HT1080 (cell line): Measurements from ENCODE around the gene OR13H1. TPM values are rescaled to one million over a fixed set of nuclear protein-coding genes. Genes with fewer than 3 reads are reported as not detected.
"Not testable (repeated sequence)": the region's sequence is repeated elsewhere in the genome, so short reads cannot be mapped to it uniquely, and the experiment has no call there.

Source experiments
- DNase-seq: peaks from one replicate; pipeline ENCODE4 v3.0.0-alpha.2; 2015; ENCODE audit warnings: low read depth
- polyA plus RNA-seq, 2 experiments: library from polyadenylated mRNA; depleted of rRNA; stranded (reverse); fragments of >200 nt; gene quantifications; 2 replicates each; pipeline ENCODE4 v1.2.3, GENCODE V29; 2015
- total RNA-seq: library from RNA; depleted of rRNA; stranded (reverse); fragments of >200 nt; shearing (Covaris generic); gene quantifications from 2 replicates; pipeline ENCODE4 v1.2.3, GENCODE V29; 2014; rRNA removed

Gene OR13H1
- total RNA-seq = not detected in 2 replicates
- not detected in 2 replicates for polyA plus RNA-seq (2015; cell fraction: cytosol; rRNA removed)
- polyA plus RNA-seq (2015; cell fraction: nucleus; rRNA removed) = not detected in 2 replicates

GRCh38 chrX:131543774-131544173, at the start of gene OR13H1:
Gene OR13H1 (plus strand): TSS chrX:131544074. CDS start chrX:131544074, 0 bp downstream.
- no peak for DNase-seq

- DNase-seq = not testable (repeated sequence)
Observed at GRCh38 chrX:131501556-131501955, 42.3 kb upstream of the OR13H1 start.

GRCh38 chrX:131513159-131513914, 30.5 kb upstream of the OR13H1 start:
- no peak for DNase-seq

- no peak for DNase-seq
Observed at GRCh38 chrX:131521824-131522223, 22.1 kb upstream of the OR13H1 start.

GRCh38 chrX:131544218-131544617, 344 bp downstream of the OR13H1 start:
- DNase-seq = no peak

- DNase-seq = no peak
Observed at GRCh38 chrX:131549011-131549410, 5.1 kb downstream of the OR13H1 start.

GRCh38 chrX:131552453-131552852, 8.6 kb downstream of the OR13H1 start:
- not testable (repeated sequence) for DNase-seq

GRCh38 chrX:131558562-131558961, 14.7 kb downstream of the OR13H1 start:
- no peak for DNase-seq

GRCh38 chrX:131564553-131565229, 20.8 kb downstream of the OR13H1 start:
- DNase-seq = no peak

GRCh38 chrX:131565909-131566308, 22.0 kb downstream of the OR13H1 start:
- DNase-seq = no peak

- DNase-seq = peak; percentile 42
Observed at GRCh38 chrX:131571348-131571747, 27.5 kb downstream of the OR13H1 start.

- peak; percentile 25 for DNase-seq
Observed at GRCh38 chrX:131572372-131573014, 28.6 kb downstream of the OR13H1 start.

- no peak for DNase-seq
Observed at GRCh38 chrX:131577413-131577812, 33.5 kb downstream of the OR13H1 start.

- peak; percentile 17 for DNase-seq
Observed at GRCh38 chrX:131577999-131578734, 34.3 kb downstream of the OR13H1 start.

- peak; percentile 17 for DNase-seq
Observed at GRCh38 chrX:131578735-131579367, 35.0 kb downstream of the OR13H1 start.

GRCh38 chrX:131588995-131589394, 45.1 kb downstream of the OR13H1 start:
- peak; percentile 64 for DNase-seq
